NAMALWA (cell line): ENCODE results near the gene VILL.
"Not testable (repeated sequence)": the region's sequence is repeated elsewhere in the genome, so short reads cannot be mapped to it uniquely, and the experiment has no call there.

Experiments used
- DNase-seq: peaks from one replicate; pipeline ENCODE4 v3.0.0-alpha.2; 2015; ENCODE audit warnings: low spot score

Gene VILL

DNA sequence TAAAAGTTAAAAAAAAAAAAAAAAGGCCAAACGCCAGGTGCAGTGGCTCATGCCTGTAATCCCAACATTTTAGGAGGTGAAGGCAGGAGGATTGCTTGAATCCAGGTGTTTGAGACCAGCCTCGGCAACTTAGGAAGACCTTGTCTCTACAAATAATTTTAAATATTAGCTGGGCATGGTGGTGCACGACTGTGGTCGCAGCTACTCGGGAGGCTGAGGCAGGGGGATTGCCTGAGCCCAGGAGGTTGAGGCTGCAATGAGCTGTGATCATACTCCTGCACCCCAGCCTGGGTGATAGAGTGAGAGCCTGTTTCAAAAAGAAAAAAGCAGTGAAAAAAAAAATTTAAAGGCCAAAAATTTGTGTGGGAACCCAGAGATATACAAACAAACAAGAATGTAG is 45.7 kb downstream of the VILL start:
- no peak for DNase-seq

DNA sequence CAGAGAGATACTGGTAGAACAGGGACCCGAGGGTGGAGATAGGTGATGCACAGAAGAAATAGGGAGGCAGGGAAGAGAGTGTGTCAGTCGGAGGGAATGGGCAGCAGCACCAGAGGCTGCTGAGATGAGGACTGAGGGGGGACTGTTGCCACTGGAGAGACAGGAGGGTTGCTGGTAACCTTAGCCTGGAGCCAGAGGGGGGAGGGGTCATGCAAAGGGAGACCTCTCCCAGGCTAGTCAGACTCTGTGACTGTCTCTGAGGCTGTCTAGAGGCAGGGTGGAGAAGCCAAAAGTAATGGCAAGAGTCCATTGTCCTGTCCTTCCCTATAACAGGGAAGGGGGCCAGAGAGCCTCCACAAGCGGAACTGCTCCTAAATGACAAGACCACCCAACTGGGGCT is 46.3 kb downstream of the VILL start:
- DNase-seq = no peak

DNA sequence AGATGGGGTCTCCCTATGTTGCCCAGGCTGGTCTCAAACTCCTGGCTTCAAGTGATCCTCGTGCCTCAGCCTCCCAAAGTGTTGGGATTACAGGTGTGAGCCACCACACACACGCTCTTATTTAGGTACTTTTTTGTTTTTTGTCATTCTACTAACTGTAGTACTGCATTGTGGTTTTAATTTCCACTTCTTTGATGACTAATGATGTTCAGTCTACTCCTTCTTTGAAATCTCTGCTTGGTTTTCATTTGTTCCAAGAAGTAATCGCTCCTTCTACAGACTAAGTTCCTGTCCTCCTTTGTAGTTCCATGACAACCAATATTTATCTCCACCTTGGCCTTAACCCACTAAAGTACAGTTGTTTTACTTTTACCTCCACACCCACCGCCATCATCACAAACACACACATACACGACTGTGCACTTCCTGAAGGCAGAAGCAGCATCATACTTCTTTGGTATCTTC is 47.9 kb downstream of the VILL start:
- DNase-seq = no peak

DNA sequence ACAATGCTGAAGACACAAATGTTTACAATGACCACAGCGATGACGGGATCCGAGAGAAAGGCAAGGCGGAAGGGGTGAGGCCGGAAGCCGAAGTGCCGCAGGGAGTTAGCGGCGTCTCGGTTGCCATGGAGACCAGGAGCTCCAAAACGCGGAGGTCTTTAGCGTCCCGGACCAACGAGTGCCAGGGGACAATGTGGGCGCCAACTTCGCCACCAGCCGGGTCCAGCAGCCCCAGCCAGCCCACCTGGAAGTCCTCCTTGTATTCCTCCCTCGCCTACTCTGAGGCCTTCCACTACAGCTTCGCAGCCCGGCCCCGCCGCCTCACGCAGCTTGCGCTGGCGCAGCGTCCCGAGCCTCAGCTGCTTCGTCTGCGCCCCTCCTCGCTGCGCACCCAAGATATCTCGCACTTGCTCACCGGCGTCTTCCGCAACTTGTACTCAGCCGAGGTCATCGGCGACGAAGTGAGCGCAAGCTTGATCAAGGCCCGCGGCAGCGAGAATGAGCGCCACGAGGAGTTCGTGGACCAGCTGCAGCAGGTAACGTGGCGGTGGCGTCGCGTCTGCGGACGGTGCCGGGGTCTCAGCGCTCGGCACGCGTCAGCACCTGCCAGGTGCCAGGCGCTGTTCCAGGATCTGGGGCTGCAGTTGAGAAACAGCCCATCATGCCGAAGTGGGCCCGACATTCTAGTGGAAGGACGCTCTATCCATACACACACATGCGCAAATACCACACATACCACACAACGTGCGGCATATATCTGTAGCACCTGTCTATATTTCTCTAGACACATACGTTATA is 48.7 kb downstream of the VILL start, which contains the start of gene DLEC1:
Gene DLEC1, plus strand, starts transcription at position 108 of the 798 bp plus-strand sequence. Its CDS starts 18 bp downstream, at position 126.
- no peak for DNase-seq

DNA sequence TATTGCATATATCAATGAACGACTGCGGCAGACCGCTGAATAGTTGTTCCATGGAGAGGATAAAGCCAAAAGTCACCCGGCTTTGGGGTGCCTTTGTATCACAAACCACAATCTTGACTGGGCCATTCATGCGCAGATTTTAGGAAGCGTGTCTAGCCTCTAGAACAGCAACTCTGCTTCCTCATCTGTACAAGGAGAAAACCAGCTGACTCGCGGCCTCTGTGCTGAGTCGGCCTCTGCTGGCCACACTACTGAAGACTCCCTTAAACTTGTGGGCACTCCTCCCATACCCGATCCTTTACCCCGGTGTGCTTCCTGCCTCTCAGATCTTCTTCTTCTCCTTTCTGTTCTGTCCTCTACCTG is 49.3 kb downstream of the VILL start:
- DNase-seq = no peak

DNA sequence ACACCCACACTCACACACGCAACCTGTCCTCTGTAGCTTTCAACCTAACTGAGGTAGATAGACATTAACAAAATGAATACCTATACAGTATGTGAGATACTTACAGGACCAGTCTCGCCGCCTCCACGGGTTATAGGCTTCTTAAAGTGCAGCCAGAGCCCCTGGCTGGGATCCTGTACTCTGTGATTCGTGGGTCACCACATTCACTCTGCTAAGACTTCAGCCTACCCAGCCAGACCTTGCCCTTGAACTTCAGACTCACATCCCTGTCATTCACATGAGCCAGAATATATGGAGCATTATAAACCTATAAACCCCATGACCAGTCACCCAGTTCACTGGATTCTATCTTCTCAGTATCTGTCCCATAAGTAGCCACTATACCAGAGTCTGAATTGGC is 49.8 kb downstream of the VILL start:
- no peak for DNase-seq

DNA sequence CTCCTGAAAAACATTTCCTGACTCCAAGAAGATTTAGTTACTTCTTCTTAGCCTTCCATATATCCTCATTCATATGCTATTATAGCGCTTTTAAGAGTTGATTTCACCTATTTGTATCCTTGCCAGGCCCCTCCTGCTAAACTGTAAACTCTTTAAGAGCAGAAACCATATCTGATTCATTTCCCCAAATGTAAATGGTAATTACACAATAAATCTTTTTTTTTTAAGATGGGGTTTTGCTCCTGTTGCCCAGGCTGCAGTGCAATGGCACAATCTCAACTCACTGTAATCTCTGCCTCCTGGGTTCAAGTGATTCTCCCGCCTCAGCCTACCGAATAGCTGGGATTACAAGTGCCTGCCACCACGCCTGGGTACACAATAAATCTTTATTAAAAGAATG is 52.9 kb downstream of the VILL start:
- DNase-seq = no peak

DNA sequence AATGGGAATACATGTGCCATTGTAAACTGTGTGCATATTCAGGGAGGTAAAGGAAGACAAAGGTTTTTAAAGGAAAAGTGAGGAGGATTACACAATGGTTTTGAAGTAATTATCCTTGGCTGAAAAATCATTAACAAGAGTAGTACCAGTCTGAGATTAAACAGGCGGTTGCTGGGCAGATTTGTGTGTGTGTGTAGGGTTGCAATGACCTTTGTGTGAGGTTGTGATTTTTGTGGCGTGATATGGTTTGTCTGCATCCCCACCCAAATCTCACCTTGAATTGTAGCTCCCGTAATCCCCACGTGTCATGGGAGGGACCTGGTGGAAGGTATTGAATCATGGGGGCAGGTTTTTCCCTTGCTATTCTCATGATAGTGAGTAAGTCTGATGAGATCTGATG is 55.4 kb downstream of the VILL start:
- DNase-seq = no peak

DNA sequence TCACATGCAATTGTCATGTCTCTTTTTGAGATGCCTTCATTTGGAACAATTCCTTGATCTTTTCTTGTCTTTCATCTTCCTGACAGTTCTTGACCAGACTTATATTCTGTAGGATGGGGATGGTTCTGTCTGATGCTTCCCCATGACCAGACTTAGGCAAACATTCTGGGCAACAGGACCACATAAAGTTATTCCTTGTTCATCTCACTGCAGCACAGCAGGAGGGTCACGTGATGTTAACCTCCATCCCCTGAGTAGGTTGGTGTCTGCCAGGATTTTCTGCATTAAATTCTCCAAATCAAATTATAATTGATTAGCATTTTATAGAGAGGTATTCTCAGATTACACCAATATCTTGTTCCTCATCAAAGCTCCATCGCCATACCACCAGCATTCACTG is 56.2 kb downstream of the VILL start:
- DNase-seq = no peak

DNA sequence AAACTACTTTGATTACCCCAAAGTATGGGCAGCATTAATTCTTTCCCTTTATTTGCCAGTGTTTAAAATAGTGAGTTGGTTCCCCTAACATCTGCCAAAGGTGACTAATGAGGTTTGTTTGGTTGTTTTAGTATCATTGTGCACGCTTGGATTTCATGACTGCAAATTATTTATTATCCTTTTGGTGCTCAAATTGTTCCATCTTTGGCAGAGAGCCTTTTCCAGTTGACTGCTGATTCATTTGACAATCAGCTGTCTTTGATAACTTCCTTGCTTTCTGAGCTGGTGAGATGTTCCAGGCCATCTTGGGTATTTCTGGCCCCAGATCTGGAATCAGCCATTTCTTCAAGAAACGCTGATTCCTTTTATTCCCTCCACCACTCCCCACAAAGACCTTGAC is 57.3 kb downstream of the VILL start:
- no peak for DNase-seq

DNA sequence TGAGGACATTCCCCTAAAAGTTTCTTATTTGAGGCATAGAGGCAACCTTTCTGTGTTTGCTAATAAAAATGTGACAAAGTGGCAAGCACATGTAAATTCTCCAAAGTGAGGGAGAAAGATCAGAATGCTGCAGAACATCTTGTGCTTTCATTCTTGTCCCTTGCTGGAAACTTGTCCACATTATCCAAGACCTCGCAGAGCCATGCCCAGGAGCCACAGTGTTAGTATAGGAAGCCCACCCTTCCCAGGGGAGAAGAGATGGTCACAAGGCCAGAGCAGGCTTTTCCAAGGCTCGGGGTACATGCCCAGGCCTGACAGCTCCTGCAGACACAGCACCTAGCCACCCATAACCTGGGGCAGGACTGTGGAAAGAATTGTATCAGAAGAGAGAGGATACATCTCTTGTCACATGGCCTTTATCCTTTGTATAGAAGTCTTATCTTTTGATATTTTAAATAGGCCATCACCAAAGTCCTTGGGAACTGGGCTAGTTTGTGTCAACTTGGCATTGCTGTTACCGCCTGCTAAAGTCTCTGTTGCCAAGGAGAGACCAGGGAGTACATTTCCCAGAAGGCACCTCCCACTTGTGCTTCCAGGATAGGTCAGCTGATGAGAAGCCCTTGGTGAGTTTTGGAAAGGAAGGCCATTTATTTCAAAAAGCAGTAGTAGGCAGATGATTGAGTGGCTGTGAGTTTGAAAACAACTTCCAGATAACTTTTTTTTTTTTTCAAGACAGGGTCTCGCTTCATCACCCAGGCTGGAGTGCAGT is 59.0 kb downstream of the VILL start:
- no peak for DNase-seq

DNA sequence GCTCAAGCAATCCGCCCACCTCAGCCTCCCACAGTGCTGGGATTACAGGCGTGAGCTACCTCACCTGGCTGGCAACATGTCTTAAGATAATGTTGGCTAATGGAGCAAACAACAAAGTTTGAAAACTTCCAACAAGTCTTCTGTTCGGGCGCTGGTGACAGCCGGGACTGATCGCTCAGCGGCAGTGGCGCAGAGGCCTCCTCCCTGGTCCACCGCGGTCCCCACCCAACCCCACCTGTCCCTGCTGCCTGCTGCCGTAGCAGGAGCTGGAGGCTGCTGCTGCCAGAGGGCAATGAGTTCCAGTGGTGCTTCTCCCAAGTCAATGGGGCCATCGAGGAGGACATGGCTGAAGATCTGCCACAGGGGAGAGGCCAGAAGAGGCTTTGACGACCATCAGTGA is 60.5 kb downstream of the VILL start:
- no peak for DNase-seq

DNA sequence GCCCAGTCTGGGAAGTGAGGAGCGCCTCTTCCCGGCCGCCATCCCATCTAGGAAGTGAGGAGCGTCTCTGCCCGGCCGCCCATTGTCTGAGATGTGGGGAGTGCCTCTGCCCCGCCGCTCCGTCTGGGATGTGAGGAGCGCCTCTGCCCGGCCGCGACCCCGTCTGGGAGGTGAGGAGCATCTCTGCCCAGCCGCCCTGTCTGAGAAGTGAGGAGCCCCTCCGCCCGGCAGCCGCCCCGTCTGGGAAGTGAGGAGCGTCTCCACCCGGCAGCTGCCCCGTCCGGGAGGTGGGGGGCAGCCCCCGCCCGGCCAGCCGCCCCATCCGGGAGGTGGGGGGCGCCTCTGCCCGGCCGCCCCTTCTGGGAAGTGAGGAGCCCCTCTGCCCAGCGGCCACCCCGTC is 62.7 kb downstream of the VILL start:
- DNase-seq = not testable (repeated sequence)

DNA sequence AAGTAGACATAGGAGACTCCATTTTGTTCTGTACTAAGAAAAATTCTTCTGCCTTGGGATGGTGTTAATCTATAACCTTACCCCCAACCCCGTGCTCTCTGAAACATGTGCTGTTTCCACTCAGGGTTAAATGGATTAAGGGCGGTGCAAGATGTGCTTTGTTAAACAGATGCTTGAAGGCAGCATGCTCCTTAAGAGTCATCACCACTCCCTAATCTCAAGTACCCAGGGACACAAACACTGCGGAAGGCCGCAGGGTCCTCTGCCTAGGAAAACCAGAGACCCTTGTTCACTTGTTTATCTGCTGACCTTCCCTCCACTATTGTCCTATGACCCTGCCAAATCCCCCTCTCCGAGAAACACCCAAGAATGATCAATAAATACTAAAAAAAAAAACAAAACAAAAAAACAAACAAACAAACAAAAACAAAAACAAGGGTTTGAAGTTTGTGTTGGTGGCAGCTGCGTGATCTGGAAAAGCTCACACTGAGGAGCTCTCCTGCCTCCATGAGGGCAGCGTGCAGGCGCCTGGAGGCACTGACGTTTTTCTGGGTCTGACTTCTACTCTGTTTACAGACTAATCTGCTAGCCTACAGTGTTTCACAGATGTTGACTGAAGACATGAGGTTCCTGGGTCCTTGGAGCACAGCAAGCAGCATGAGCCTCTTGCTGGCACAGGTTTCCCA is 63.4 kb downstream of the VILL start:
- not testable (repeated sequence) for DNase-seq

DNA sequence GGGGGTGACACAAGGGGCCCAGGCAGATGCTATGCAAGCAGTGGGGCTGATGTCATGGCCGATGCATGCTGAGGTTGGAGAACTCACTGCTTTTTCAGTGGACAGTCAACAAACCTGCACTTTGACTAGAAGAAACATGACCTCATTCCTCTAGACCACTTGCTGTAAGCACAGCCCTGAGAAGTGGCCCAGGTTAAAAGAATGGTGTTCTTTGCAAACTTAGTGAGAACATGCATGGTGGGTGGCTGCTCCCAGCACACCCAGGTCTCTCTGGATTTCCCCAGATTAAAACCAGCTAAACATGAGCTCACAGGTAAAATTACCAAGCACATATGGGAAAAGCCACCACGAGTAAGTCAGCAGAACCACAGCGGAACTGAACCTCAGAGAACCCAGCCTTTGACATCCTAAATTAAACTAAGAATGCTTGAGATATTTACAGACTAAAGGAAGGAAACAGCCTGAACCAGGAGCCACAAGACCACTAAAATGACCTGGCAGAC is 64.0 kb downstream of the VILL start:
- no peak for DNase-seq
